HepG2 (cell line): ENCODE results near the gene FOXI3.

ENCODE experiments used
- EED ChIP-seq: sonication (generic); formaldehyde crosslinking; IDR thresholded peaks from 2 replicates; pipeline ENCODE4 v1.5.0; 2020; ENCODE audit warnings: mild to moderate bottlenecking, missing genetic modification reagents
- GABPA ChIP-seq, 2 experiments: IDR thresholded peaks; 2 replicates each; pipeline ENCODE4 v1.6.1; 2011 to 2016; ENCODE audit warnings: low read depth in 2 of 2, low read length in 1 of 2, missing biosample characterization in 1 of 2, missing genetic modification characterization in 1 of 2
- POLR2A ChIP-seq, 2 experiments: IDR thresholded peaks; 2 replicates each; pipeline ENCODE4 v1.6.1; 2011; ENCODE audit warnings: low read depth in 2 of 2, low read length in 2 of 2, mild to moderate bottlenecking in 1 of 2, moderate library complexity in 1 of 2; ENCODE audit not compliant: insufficient read depth in 1 of 2
- RAD21 ChIP-seq: fragments of 450-650 bp; formaldehyde crosslinking; IDR thresholded peaks from 2 replicates; pipeline ENCODE4 v1.5.0; 2020; ENCODE audit warnings: mild to moderate bottlenecking
- SSRP1 ChIP-seq: IDR thresholded peaks from 2 replicates; pipeline ENCODE4 v1.6.1; 2016; ENCODE audit warnings: control low read depth
- TAF1 ChIP-seq: sonication (generic); formaldehyde crosslinking; IDR thresholded peaks from 2 replicates; pipeline ENCODE4 v1.4.0; 2020; ENCODE audit warnings: missing genetic modification reagents
- TCF7L2 ChIP-seq: IDR thresholded peaks from 2 replicates; pipeline ENCODE4 v1.6.1; 2011; ENCODE audit warnings: mild to moderate bottlenecking, low read depth, low read length, moderate library complexity
- ZSCAN9 ChIP-seq: IDR thresholded peaks from 2 replicates; pipeline ENCODE4 v1.6.1; 2016; ENCODE audit warnings: borderline replicate concordance

DNA sequence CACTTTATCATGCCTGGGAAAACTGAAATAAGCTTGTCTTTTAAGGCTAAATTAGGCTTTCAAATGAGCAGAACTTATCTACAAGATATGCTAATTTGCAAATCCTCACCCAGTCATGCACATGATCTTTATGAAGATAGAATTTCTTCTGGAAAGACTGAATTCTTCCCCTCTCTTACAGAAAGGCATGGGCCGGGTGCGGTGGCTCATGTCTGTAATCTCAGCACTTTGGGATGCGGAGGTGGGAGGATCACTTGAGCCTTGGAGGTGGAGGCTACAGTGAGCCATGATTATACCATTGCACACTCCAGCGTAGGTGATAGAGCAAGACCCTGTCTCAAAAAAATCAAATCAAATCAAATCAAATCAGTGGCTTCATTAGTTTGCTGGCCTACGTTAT lies 11.7 kb upstream of the FOXI3 start:
- TF ChIP-seq POLR2A (IDR thresholded peaks at IDR 0.05; ENCODE audit: insufficient read depth in 1 of 2, low read depth in 2 of 2, low read length in 2 of 2) = no peak
- no peak for TF ChIP-seq TCF7L2
- no peak for TF ChIP-seq RAD21 (CRISPR knock-in tag)
- no peak for TF ChIP-seq EED
- no peak for TF ChIP-seq ZSCAN9 (CRISPR knock-in tag)
- no peak for TF ChIP-seq GABPA (IDR thresholded peaks at IDR 0.05; ENCODE audit: low read depth, low read length)
- no peak for TF ChIP-seq GABPA (CRISPR knock-in tag; IDR thresholded peaks at IDR 0.05; ENCODE audit: low read depth)
- TF ChIP-seq SSRP1 (CRISPR knock-in tag) = no peak
- no peak for TF ChIP-seq TAF1 (CRISPR knock-in tag)
